HepG2 (cell line): ENCODE measurements around the gene CARMIL3. TPM values are rescaled to one million over a fixed set of nuclear protein-coding genes. Genes with fewer than 3 reads are reported as not detected.

Experiments used
- AKAP8 ChIP-seq: sonication (generic); formaldehyde crosslinking; IDR thresholded peaks from 2 replicates; pipeline ENCODE4 v1.5.1; 2020; ENCODE audit warnings: mild to moderate bottlenecking, missing genetic modification reagents
- ATF7-NPFF ChIP-seq: sonication (generic); formaldehyde crosslinking; IDR thresholded peaks from 2 replicates; pipeline ENCODE4 v1.8.1; 2023; ENCODE audit warnings: mild to moderate bottlenecking, low read depth, missing genetic modification reagents, moderate library complexity
- FUBP1 ChIP-seq: sonication (generic); formaldehyde crosslinking; IDR thresholded peaks from 2 replicates; pipeline ENCODE4 v1.5.1; 2020; ENCODE audit warnings: missing genetic modification reagents, mild to moderate bottlenecking, borderline replicate concordance
- NCOA2 ChIP-seq: sonication (generic); formaldehyde crosslinking; IDR thresholded peaks from 2 replicates; pipeline ENCODE4 v1.8.0; 2022; ENCODE audit warnings: inconsistent platforms
- PCBP1 ChIP-seq: fragments of 200-400 bp; formaldehyde crosslinking; IDR thresholded peaks from 2 replicates; pipeline ENCODE4 v1.6.1; 2017; ENCODE audit warnings: mild to moderate bottlenecking, low read depth, low read length, borderline replicate concordance
- RFX5 ChIP-seq: IDR thresholded peaks from 2 replicates; pipeline ENCODE4 v1.6.1; 2011; ENCODE audit warnings: low read depth, low read length, improper control_type of control experiment
- TARDBP ChIP-seq: sonication (generic); formaldehyde crosslinking; IDR thresholded peaks from 2 replicates; pipeline ENCODE4 v1.8.0; 2022; ENCODE audit warnings: mild to moderate bottlenecking, missing genetic modification reagents
- TBX2 ChIP-seq: sonication (generic); formaldehyde crosslinking; IDR thresholded peaks from 2 replicates; pipeline ENCODE4 v1.5.0; 2020; ENCODE audit warnings: missing genetic modification reagents, mild to moderate bottlenecking, borderline replicate concordance
- TRIM22 ChIP-seq: fragments of 450-650 bp; IDR thresholded peaks from 2 replicates; pipeline ENCODE4 v1.6.1; 2017
- ZFP36L2 ChIP-seq: sonication (generic); formaldehyde crosslinking; IDR thresholded peaks from 2 replicates; pipeline ENCODE4 v1.4.0; 2020; ENCODE audit warnings: missing genetic modification reagents
- ZNF121 ChIP-seq: sonication (generic); formaldehyde crosslinking; IDR thresholded peaks from 2 replicates; pipeline ENCODE4 v1.5.0; 2020; ENCODE audit warnings: mild to moderate bottlenecking, missing genetic modification reagents
- ZNF543 ChIP-seq: sonication (generic); formaldehyde crosslinking; IDR thresholded peaks from 2 replicates; pipeline ENCODE4 v1.4.0; 2020; ENCODE audit warnings: mild to moderate bottlenecking, missing genetic modification reagents
- ZNF629 ChIP-seq: sonication (generic); formaldehyde crosslinking; conservative IDR thresholded peaks from 2 replicates; pipeline ENCODE4 v1.5.0; 2020; ENCODE audit warnings: missing genetic modification reagents
- ZNF816 ChIP-seq: sonication (generic); formaldehyde crosslinking; IDR thresholded peaks from 2 replicates; pipeline ENCODE4 v1.8.0; 2022; ENCODE audit warnings: missing genetic modification reagents, mild to moderate bottlenecking, borderline replicate concordance
- ZSCAN29 ChIP-seq: sonication (generic); formaldehyde crosslinking; conservative IDR thresholded peaks from 2 replicates; pipeline ENCODE4 v1.4.0; 2020; ENCODE audit warnings: mild to moderate bottlenecking, missing genetic modification reagents
- polyA plus RNA-seq, 8 experiments: library from polyadenylated mRNA; depleted of rRNA in 3 of 8; stranded (reverse) in 7 of 8; unstranded in 1 of 8; fragments of >200 nt; fragmentation: Illumina TruSeq in 4 of 8; extraction: Trizol in 4 of 8; gene quantifications; 2 replicates each; pipeline versions ENCODE4 v1.2.1 to v1.2.3, GENCODE V29; 2011 to 2016; ENCODE audit warnings: low read depth in 4 of 8, missing spikeins in 1 of 8, mixed read lengths in 1 of 8; ENCODE audit not compliant: insufficient read depth in 1 of 8
- total RNA-seq, 5 experiments: library from RNA; depleted of rRNA; stranded (reverse); fragments of >200 nt; fragmentation: Illumina TruSeq; extraction: Trizol; gene quantifications; 2 replicates each; pipeline ENCODE4 v1.2.3, GENCODE V29; 2016; ENCODE audit warnings: low read depth in 1 of 5
- TF ChIP-seq, protein P1 (sequence below): sonication (generic); formaldehyde crosslinking; conservative IDR thresholded peaks from 2 replicates; pipeline ENCODE4 v1.4.0; 2020; ENCODE audit warnings: missing genetic modification reagents
- TF ChIP-seq, protein P2 (sequence below): sonication (generic); formaldehyde crosslinking; IDR thresholded peaks from 2 replicates; pipeline ENCODE4 v1.4.0; 2020; ENCODE audit warnings: mild to moderate bottlenecking, low read depth, missing genetic modification reagents

CARMIL3 gene
- total and polyA plus RNA-seq, 2 of the 13 experiments (the other 11 are each of a cell fraction or from before 2014, with no cell fraction given): 0.27 to 0.55 TPM

DNA sequence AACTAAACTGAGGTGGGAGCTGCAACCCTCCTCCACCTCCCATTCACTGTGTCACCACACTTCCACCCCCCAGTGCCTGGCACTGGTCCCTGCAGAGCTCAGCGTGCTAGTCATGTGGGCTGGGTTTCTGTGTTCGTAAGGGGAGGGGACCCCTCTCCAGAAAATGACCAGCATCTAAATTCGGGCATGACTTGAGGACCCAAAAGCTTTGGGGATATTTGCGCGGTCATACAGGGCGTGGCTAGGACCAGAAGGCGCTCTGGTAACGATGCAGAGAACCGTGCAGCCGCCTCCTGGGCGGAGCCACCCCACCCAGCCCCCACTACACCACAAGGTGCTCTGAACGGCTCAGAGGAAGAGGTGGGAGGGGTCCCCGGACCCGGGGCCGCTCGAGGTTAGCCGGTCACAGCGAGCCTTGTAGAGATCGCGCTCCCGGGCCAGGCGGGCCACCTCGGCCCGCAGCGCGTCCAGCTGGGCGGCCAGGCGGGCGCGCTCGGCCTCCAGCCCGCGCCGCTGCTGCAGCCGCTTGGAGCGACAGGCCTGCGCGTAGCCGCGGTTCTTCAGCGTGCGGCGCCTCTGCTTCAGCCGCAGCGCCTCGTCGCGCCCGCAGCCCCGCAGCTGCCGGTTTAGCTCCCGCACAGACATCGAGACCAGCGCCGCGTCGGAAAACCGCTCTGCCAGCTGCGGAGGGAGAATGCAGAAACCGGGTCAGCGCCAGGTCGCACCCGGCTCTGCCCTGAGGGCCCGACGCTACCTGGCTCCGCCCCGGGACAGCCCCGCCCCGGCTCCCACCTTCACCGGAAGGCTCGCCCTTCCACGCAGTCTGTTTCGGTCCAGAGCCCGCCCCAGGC is 29.3 kb downstream of the CARMIL3 start (continued):
- TF ChIP-seq TARDBP (no peak), ZNF816 (CRISPR knock-in tag) (no peak), ZSCAN29 (CRISPR knock-in tag) (no peak), ZNF543 (no peak), ZFP36L2 (CRISPR knock-in tag) (no peak), AKAP8 (CRISPR knock-in tag) (peak; percentile 64; the same call in 1 of the 2 replicates), RFX5 (no peak), TRIM22 (no peak), ZNF121 (CRISPR knock-in tag) (no peak), NCOA2 (CRISPR knock-in tag) (no peak; the same call in 1 of the 2 replicates), FUBP1 (CRISPR knock-in tag) (no peak), TBX2 (CRISPR knock-in tag) (peak; percentile 31; the same call in 1 of the 2 replicates), PCBP1 (no peak), ZNF629 (CRISPR knock-in tag) (no peak; the same call in 1 of the 2 replicates), ATF7-NPFF (CRISPR knock-in tag) (peak; percentile 69; the same call in 1 of the 2 replicates)
- TF ChIP-seq, protein P1, sequence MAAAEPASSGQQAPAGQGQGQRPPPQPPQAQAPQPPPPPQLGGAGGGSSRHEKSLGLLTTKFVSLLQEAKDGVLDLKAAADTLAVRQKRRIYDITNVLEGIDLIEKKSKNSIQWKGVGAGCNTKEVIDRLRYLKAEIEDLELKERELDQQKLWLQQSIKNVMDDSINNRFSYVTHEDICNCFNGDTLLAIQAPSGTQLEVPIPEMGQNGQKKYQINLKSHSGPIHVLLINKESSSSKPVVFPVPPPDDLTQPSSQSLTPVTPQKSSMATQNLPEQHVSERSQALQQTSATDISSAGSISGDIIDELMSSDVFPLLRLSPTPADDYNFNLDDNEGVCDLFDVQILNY (CRISPR knock-in tag): peak; percentile 55; the same call in 1 of the 2 replicates
- TF ChIP-seq, protein P2, sequence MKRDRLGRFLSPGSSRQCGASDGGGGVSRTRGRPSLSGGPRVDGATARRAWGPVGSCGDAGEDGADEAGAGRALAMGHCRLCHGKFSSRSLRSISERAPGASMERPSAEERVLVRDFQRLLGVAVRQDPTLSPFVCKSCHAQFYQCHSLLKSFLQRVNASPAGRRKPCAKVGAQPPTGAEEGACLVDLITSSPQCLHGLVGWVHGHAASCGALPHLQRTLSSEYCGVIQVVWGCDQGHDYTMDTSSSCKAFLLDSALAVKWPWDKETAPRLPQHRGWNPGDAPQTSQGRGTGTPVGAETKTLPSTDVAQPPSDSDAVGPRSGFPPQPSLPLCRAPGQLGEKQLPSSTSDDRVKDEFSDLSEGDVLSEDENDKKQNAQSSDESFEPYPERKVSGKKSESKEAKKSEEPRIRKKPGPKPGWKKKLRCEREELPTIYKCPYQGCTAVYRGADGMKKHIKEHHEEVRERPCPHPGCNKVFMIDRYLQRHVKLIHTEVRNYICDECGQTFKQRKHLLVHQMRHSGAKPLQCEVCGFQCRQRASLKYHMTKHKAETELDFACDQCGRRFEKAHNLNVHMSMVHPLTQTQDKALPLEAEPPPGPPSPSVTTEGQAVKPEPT (CRISPR knock-in tag): no peak; the same call in 1 of the 2 replicates
